Neuronal stem cell (in vitro differentiated cells): Measurements from ENCODE around the gene TPO.

Experiments used
- DNase-seq: peaks from one replicate; pipeline ENCODE4 v3.0.0-alpha.2; 2013; ENCODE audit warnings: low spot score
- H2AFZ ChIP-seq: one replicate; pipeline ENCODE4 v1.6.1; 2013; ENCODE audit warnings: mild to moderate bottlenecking, low read length, inconsistent platforms
- H2AK5ac ChIP-seq: 2 replicates; pipeline ENCODE4 v1.6.1; 2013; ENCODE audit warnings: low read depth, mild to moderate bottlenecking, inconsistent platforms, low read length, moderate library complexity, mixed read lengths
- H2BK120ac ChIP-seq: 2 replicates; pipeline ENCODE4 v1.6.1; 2013; ENCODE audit warnings: low read depth, mild to moderate bottlenecking, inconsistent platforms, low read length, moderate library complexity, mixed read lengths
- H2BK12ac ChIP-seq: one replicate; pipeline ENCODE4 v1.6.1; 2013; ENCODE audit warnings: low read length, inconsistent platforms
- H2BK15ac ChIP-seq: 2 replicates; pipeline ENCODE4 v1.6.1; 2013; ENCODE audit warnings: mild to moderate bottlenecking, low read length, inconsistent platforms, mixed read lengths
- H2BK5ac ChIP-seq: one replicate; pipeline ENCODE4 v1.6.1; 2013; ENCODE audit warnings: inconsistent platforms, mild to moderate bottlenecking, low read length, moderate library complexity
- H3K14ac ChIP-seq: one replicate; pipeline ENCODE4 v1.6.1; 2013; ENCODE audit warnings: low read length, inconsistent platforms
- H3K18ac ChIP-seq: 2 replicates; pipeline ENCODE4 v1.6.1; 2013; ENCODE audit warnings: low read length, inconsistent platforms
- H3K23ac ChIP-seq: 2 replicates; pipeline ENCODE4 v1.6.1; 2013; ENCODE audit warnings: low read depth, mild to moderate bottlenecking, mixed read lengths, low read length, inconsistent platforms; ENCODE audit not compliant: poor library complexity
- H3K27ac ChIP-seq: replicated peaks from 3 replicates; pipeline ENCODE4 v1.5.1; 2013; ENCODE audit warnings: low read length, inconsistent platforms
- H3K27me3 ChIP-seq, 3 experiments: 2 replicates each; pipeline ENCODE4 v1.6.1; 2013; ENCODE audit warnings: low read length in 3 of 3, mild to moderate bottlenecking in 2 of 3, inconsistent platforms in 1 of 3, low read depth in 1 of 3, mixed read lengths in 1 of 3, moderate library complexity in 1 of 3; ENCODE audit not compliant: control insufficient read depth in 3 of 3, insufficient read depth in 3 of 3
- H3K36me3 ChIP-seq, 2 donors: replicated peaks in 1 of 2; 2 replicates each; pipeline ENCODE4 v1.6.1; 2013; ENCODE audit warnings: low read length in 2 of 2; ENCODE audit not compliant: control insufficient read depth in 2 of 2, insufficient read depth in 2 of 2
- H3K4ac ChIP-seq: 2 replicates; pipeline ENCODE4 v1.6.1; 2013; ENCODE audit warnings: inconsistent platforms, mild to moderate bottlenecking, low read length, moderate library complexity
- H3K4me1 ChIP-seq, 2 donors: 1 replicate in 1 of 2; 2 replicates in 1 of 2; pipeline ENCODE4 v1.6.1; 2013; ENCODE audit warnings: low read length in 2 of 2, low read depth in 1 of 2; ENCODE audit not compliant: control insufficient read depth in 2 of 2, insufficient read depth in 1 of 2
- H3K4me2 ChIP-seq: one replicate; pipeline ENCODE4 v1.6.1; 2013; ENCODE audit warnings: mild to moderate bottlenecking, low read length, inconsistent platforms; ENCODE audit not compliant: insufficient read depth, poor library complexity, severe bottlenecking
- H3K4me3 ChIP-seq, 2 donors: 2 replicates each; pipeline ENCODE4 v1.5.1; 2013; ENCODE audit warnings: low read length in 2 of 2, mild to moderate bottlenecking in 2 of 2, inconsistent platforms in 1 of 2, moderate library complexity in 1 of 2
- H3K79me1 ChIP-seq: one replicate; pipeline ENCODE4 v1.6.1; 2013; ENCODE audit warnings: low read depth, mild to moderate bottlenecking, inconsistent platforms, low read length, moderate library complexity
- H3K9ac ChIP-seq: one replicate; pipeline ENCODE4 v1.6.1; 2013; ENCODE audit warnings: mild to moderate bottlenecking, low read depth, low read length, inconsistent platforms; ENCODE audit not compliant: poor library complexity
- H3K9me3 ChIP-seq, 2 donors: replicated peaks in 1 of 2; 2 replicates each; pipeline versions ENCODE3 to v1.6.1; 2013; ENCODE audit warnings: low read length in 2 of 2, mild to moderate bottlenecking in 2 of 2, inconsistent platforms in 1 of 2, low read depth in 1 of 2, mixed read lengths in 1 of 2, moderate library complexity in 1 of 2; ENCODE audit not compliant: control insufficient read depth in 2 of 2, insufficient read depth in 1 of 2
- H4K8ac ChIP-seq: one replicate; pipeline ENCODE4 v1.6.1; 2013; ENCODE audit warnings: low read depth, mild to moderate bottlenecking, inconsistent platforms, low read length, moderate library complexity
- H4K91ac ChIP-seq: one replicate; pipeline ENCODE4 v1.6.1; 2013; ENCODE audit warnings: low read length, low read depth, mild to moderate bottlenecking, inconsistent platforms; ENCODE audit not compliant: poor library complexity
- WGBS, 2 donors: extraction: QIAGEN DNeasy Blood & Tissue Kit; methylation state at CpG; one replicate each; pipeline ENCODE4 v1.1.7; 2013; ENCODE audit warnings: missing lambda C conversion rate in 2 of 2, mixed read lengths in 1 of 2; ENCODE audit not compliant: insufficient read length in 2 of 2, insufficient replicate concordance in 1 of 2; ENCODE audit errors: extremely low coverage in 2 of 2; 5-methylcytosine and 5-hydroxymethylcytosine counted together

Gene TPO

DNA sequence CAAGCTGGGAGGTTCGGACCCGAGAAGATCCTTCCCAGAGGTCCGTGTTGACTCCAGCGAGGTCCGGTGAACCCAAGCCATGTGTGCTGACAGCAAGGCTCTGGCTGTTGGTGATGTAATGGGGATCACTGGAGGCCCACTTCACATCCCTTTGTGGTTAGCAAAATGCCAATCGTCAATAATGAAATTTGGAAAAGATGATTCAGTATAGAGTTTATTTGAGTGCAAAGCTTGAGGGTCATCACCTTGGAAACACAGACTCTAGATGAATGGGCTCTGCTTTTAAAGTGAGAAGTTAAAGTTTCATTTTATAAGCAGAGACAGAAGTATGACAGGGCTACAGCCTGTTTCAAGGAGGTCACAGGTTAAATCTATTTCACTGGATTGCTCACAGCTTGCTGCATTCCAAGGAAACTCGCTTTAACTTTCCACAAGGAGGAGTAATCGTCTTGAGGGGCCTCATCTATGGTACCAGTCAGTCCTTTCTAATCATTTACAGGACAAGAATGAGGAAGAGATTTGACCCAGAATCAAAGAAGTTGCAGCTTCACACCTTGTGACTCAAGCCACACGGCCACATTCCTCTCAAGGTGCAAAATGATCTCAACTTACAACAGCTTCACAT, 140.5 kb downstream of the TPO start:
- H3K27me3 ChIP-seq = no peaks in the 10 kb centered on the region
- H3K79me1 ChIP-seq = no peaks in the 10 kb centered on the region
- no peak for DNase-seq
- H3K4me3 ChIP-seq = no peak overlapping the region
- H3K18ac ChIP-seq = no peak overlapping the region
- H3K14ac ChIP-seq = no peak overlapping the region
- WGBS, 2 donors = no CpG with 5 or more reads among the region's 9 CpGs
- no peak overlapping the region for H2AK5ac ChIP-seq
- H3K9ac ChIP-seq = no peak overlapping the region
- H3K36me3 ChIP-seq = no peaks in the 10 kb centered on the region
- no peak overlapping the region for H2BK15ac ChIP-seq
- no peak overlapping the region for H3K4ac ChIP-seq
- no peak overlapping the region for H4K91ac ChIP-seq
- no peaks in the 10 kb centered on the region for H3K9me3 ChIP-seq
- no peak overlapping the region for H2AFZ ChIP-seq
- no peak overlapping the region for H3K4me2 ChIP-seq
- H4K8ac ChIP-seq = no peak overlapping the region
- H3K27ac ChIP-seq = no peak overlapping the region
- no peak overlapping the region for H3K23ac ChIP-seq
- H2BK12ac ChIP-seq = no peak overlapping the region
- H2BK5ac ChIP-seq = no peak overlapping the region
- H3K4me1 ChIP-seq = no peaks in the 10 kb centered on the region
- no peak overlapping the region for H2BK120ac ChIP-seq

DNA sequence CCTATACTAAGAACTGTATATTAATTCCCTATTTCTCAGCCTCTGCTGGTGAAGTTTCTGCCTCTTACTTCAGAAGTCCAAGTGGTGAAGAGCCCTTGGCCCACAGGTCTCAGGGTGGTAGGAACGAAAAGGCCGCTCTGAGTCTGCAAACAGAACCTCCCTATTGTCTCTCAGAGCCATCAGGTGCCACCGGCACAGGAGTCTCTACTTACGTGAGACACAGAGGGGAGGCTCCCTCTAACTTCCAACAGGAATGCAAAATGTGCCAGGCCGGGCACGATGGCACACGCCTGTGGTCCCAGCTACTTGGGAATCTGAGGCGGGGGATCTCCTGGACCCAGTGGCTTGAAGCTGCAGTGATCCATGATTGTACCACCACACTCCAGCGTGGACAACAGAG, 143.0 kb downstream of the TPO start:
- Histone ChIP-seq H4K91ac (no peak overlapping the region), H2BK12ac (no peak overlapping the region), H2BK15ac (no peak overlapping the region), H3K79me1 (no peaks in the 10 kb centered on the region), H4K8ac (no peak overlapping the region), H3K4me1 (peaks cover 0 to 4% of the 10 kb centered on the region in 2 donors), H3K4ac (no peak overlapping the region), H3K27me3 (no peaks in the 10 kb centered on the region), H3K4me2 (no peak overlapping the region), H3K18ac (no peak overlapping the region), H3K27ac (no peak overlapping the region), H3K23ac (no peak overlapping the region), H3K36me3 (no peaks in the 10 kb centered on the region), H3K14ac (no peak overlapping the region), H3K9me3 (no peaks in the 10 kb centered on the region), H2AK5ac (no peak overlapping the region), H3K9ac (no peak overlapping the region), H3K4me3 (no peak overlapping the region), H2BK5ac (no peak overlapping the region), H2AFZ (no peak overlapping the region), H2BK120ac (no peak overlapping the region)
- WGBS, 2 donors = no CpG with 5 or more reads among the region's 9 CpGs
- no peak for DNase-seq

DNA sequence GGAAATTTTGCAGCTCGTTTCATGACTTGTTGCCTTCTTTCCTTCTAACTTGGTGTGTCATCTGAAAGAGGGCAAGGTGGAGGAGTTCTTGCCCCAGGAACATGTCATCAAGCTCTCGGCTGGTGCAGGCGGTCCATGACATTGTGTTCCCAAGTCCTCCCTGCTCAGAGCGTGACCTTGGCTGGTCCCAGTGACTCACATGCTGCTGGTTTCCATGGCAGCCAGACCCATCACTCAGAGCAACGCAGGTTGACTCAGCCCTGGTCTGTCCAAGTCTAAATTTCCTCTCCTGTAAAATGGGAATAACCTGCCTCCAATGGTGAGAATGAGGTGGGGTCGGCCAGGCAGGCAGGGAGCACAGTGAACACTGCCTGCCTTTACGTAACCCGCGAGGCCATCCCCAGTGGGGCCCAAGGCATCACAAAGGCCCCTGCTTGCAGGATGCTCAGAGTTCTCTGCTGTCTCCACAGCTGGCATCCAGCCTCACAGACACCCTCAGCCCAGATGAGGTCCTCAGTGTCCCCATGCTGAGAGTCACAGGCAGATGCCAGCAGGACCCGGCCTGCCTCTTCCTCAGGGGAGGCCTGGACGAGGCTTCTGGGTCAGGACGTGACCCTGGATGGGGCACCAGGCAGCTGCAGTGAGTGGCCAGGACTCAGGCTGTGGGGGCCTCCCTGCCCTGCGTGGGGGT, 143.7 kb downstream of the TPO start:
- Histone ChIP-seq H4K91ac (no peak overlapping the region), H3K27ac (no peak overlapping the region), H3K4ac (no peak overlapping the region), H3K4me2 (no peak overlapping the region), H3K14ac (no peak overlapping the region), H3K4me1 (peaks cover 0 to 4% of the 10 kb centered on the region in 2 donors), H3K9me3 (no peaks in the 10 kb centered on the region), H2BK5ac (no peak overlapping the region), H3K4me3 (no peak overlapping the region), H2AK5ac (no peak overlapping the region), H3K79me1 (no peaks in the 10 kb centered on the region), H3K23ac (peak overlapping the region; percentile 38), H3K27me3 (no peaks in the 10 kb centered on the region), H2BK12ac (no peak overlapping the region), H2BK120ac (no peak overlapping the region), H4K8ac (no peak overlapping the region), H3K36me3 (no peaks in the 10 kb centered on the region), H3K18ac (peak overlapping the region; percentile 66), H2AFZ (no peak overlapping the region), H3K9ac (peak overlapping the region; percentile 37), H2BK15ac (no peak overlapping the region)
- WGBS, 2 donors = no CpG with 5 or more reads among the region's 13 CpGs
- DNase-seq = no peak

DNA sequence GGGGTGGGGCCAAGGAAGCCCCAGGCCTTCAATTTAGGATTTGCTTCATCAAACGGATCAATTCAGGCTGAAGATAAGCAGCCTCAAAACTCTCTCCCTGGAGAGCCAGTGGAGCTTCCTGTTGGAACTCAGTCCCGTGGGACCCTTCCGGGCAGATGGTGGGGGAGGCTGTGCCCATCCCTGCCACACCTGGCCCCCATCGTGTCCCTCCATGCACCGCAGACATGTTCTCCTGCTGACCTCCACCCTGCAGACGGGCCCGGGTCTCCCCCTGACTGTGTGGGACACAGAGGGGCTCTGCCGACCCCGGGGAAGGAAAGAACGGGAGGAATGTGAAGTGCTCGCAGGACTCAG, 144.2 kb downstream of the TPO start:
- H3K4me3 ChIP-seq = no peak overlapping the region
- H3K27me3 ChIP-seq = no peaks in the 10 kb centered on the region
- no peak overlapping the region for H2BK15ac ChIP-seq
- no peak overlapping the region for H4K91ac ChIP-seq
- no peak overlapping the region for H3K27ac ChIP-seq
- H3K9me3 ChIP-seq = no peaks in the 10 kb centered on the region
- no peak for DNase-seq
- H3K23ac ChIP-seq = no peak overlapping the region
- no peak overlapping the region for H2AFZ ChIP-seq
- WGBS, 2 donors = no CpG with 5 or more reads among the region's 11 CpGs
- peaks cover 0 to 4% of the 10 kb centered on the region in 2 donors for H3K4me1 ChIP-seq
- peak overlapping the region; percentile 15 for H3K9ac ChIP-seq
- no peak overlapping the region for H3K4me2 ChIP-seq
- no peaks in the 10 kb centered on the region for H3K36me3 ChIP-seq
- no peak overlapping the region for H2BK120ac ChIP-seq
- no peak overlapping the region for H3K4ac ChIP-seq
- H4K8ac ChIP-seq = no peak overlapping the region
- H3K79me1 ChIP-seq = no peaks in the 10 kb centered on the region
- H3K18ac ChIP-seq = peak overlapping the region; percentile 84
- no peak overlapping the region for H2AK5ac ChIP-seq
- H2BK12ac ChIP-seq = no peak overlapping the region
- H3K14ac ChIP-seq = no peak overlapping the region
- H2BK5ac ChIP-seq = no peak overlapping the region
